Tibial artery (tissue), 4 donors: Measurements from ENCODE around the gene ZNF785.
"Not testable (repeated sequence)": the region's sequence is repeated elsewhere in the genome, so short reads cannot be mapped to it uniquely, and the experiment has no call there.

Source experiments
- DNase-seq, 2 donors: peaks; one replicate each; pipeline ENCODE4 v3.0.0-alpha.2; 2019
- H3K27ac ChIP-seq, 2 donors: fragments of 200-600 bp; sonication (generic) in 1 of 2; 1 replicate in 1 of 2; 2 replicates in 1 of 2; pipeline ENCODE4 v1.5.1; 2018 to 2019; ENCODE audit warnings: mild to moderate bottlenecking in 1 of 2
- H3K27me3 ChIP-seq, 2 donors: fragments of 200-600 bp; sonication (generic) in 1 of 2; one replicate each; pipeline versions ENCODE4 v1.5.1 to v1.6.0; 2016 to 2019
- H3K36me3 ChIP-seq, 3 donors: fragments of 200-600 bp; sonication (generic) in 2 of 3; one replicate each; pipeline ENCODE4 v1.5.1; 2016 to 2019; ENCODE audit warnings: mild to moderate bottlenecking in 2 of 3
- H3K4me1 ChIP-seq, 4 donors: fragments of 200-600 bp; sonication (generic) in 2 of 4; 1 replicate in 3 of 4; 2 replicates in 1 of 4; pipeline ENCODE4 v1.5.1; 2016 to 2019
- H3K4me3 ChIP-seq, 2 donors: fragments of 200-600 bp; sonication (generic) in 1 of 2; 1 replicate in 1 of 2; 2 replicates in 1 of 2; pipeline ENCODE4 v1.5.1; 2018 to 2019; ENCODE audit warnings: mild to moderate bottlenecking in 2 of 2
- H3K9me3 ChIP-seq, 3 donors: fragments of 200-600 bp; sonication (generic) in 1 of 3; one replicate each; pipeline ENCODE4 v1.5.1; 2016 to 2019
- CTCF ChIP-seq, 2 experiments: fragments of 200-600 bp in 1 of 2; fragments of 450-650 bp in 1 of 2; IDR thresholded peaks; one replicate each; pipeline ENCODE4 v1.5.1; 2017 to 2019; ENCODE audit warnings: antibody characterized with exemption in 2 of 2, mild to moderate bottlenecking in 1 of 2, moderate library complexity in 1 of 2
- intact Hi-C: fragments of 100-400 bp; cut with DNase I; formaldehyde crosslinking; loops from one replicate; pipeline ENCODE4 v1.15.0; 2023; ENCODE audit warnings: low total_unique reads

ZNF785 gene

GRCh38 chr16:30585400-30586191 is at the start of gene ZNF785:
TSS of gene ZNF785 (minus strand) at chr16:30585697. CDS start at chr16:30585611, 86 bp downstream.
- H3K27me3 ChIP-seq: no peaks in the 10 kb centered on the region
- H3K9me3 ChIP-seq: no peaks in the 10 kb centered on the region
- H3K4me1 ChIP-seq: peaks cover 0 to 39% (median 24%) of the 10 kb centered on the region in 4 donors
- H3K27ac ChIP-seq: peak within 1 kb of the TSS; percentile 86 to 96
- TF ChIP-seq CTCF (IDR thresholded peaks at IDR 0.05): peak in 1 of 2 experiments; percentile 41
- peaks cover 18 to 35% (median 25%) of the 10 kb centered on the region in 3 donors for H3K36me3 ChIP-seq
- peak within 1 kb of the TSS; percentile 76 to 77 for H3K4me3 ChIP-seq
- DNase-seq: peak; percentile 99
- intact Hi-C loops: no loop called here

GRCh38 chr16:30633526-30633925 is 48.0 kb upstream of the ZNF785 start:
- Histone ChIP-seq H3K36me3 (no peaks in the 10 kb centered on the region), H3K4me1 (peaks cover 0 to 24% (median 12%) of the 10 kb centered on the region in 4 donors), H3K4me3 (peak overlapping the region; percentile 63 to 71), H3K27me3 (no peaks in the 10 kb centered on the region), H3K9me3 (no peaks in the 10 kb centered on the region), H3K27ac (peak overlapping the region; percentile 82 to 87)
- no peak for DNase-seq
- intact Hi-C loops: loop anchor here (10.0 kb wide), 1 partner anchor 59 kb away; the partner anchor contains the start of gene ZNF688
- no peak for TF ChIP-seq CTCF (IDR thresholded peaks at IDR 0.05)

GRCh38 chr16:30632454-30632853 is 47.0 kb upstream of the ZNF785 start:
- not testable (repeated sequence) for H3K36me3 ChIP-seq, H3K9me3 ChIP-seq, H3K4me3 ChIP-seq, DNase-seq, H3K27me3 ChIP-seq, H3K27ac ChIP-seq
- H3K4me1 ChIP-seq: peaks cover 0 to 25% (median 12%) of the 10 kb centered on the region in 4 donors
- intact Hi-C loops: loop anchor here (10.0 kb wide), 1 partner anchor 58 kb away; the partner anchor contains the start of gene ZNF688

- Histone ChIP-seq H3K9me3 (no peaks in the 10 kb centered on the region), H3K27me3 (peaks cover 0 to 3% of the 10 kb centered on the region in 2 donors), H3K4me3 (peak overlapping the region in 1 of 2 donors; percentile 19), H3K4me1 (peaks cover 0 to 8% (median 0%) of the 10 kb centered on the region in 4 donors), H3K36me3 (no peaks in the 10 kb centered on the region), H3K27ac (peak overlapping the region in 1 of 2 donors; percentile 30)
- DNase-seq: peak; percentile 88
- intact Hi-C loops: no loop called here
- peak; percentile 84 to 89 for TF ChIP-seq CTCF (IDR thresholded peaks at IDR 0.05)
Measured at GRCh38 chr16:30628628-30629540, 43.4 kb upstream of the ZNF785 start.

GRCh38 chr16:30626236-30626635 is 40.7 kb upstream of the ZNF785 start:
- H3K27ac ChIP-seq: no peak overlapping the region
- no peak for DNase-seq
- intact Hi-C loops: no loop called here

More at GRCh38 chr16:30626236-30626635, 40.7 kb upstream of the ZNF785 start:
- H3K36me3 ChIP-seq: no peaks in the 10 kb centered on the region
- H3K27me3 ChIP-seq: peaks cover 0 to 10% of the 10 kb centered on the region in 2 donors
- H3K4me3 ChIP-seq: no peak overlapping the region
- no peaks in the 10 kb centered on the region for H3K9me3 ChIP-seq
- no peak for TF ChIP-seq CTCF (IDR thresholded peaks at IDR 0.05)
- peaks cover 0 to 4% (median 0%) of the 10 kb centered on the region in 4 donors for H3K4me1 ChIP-seq
